Measurements from ENCODE around the gene XPO6.
"Not testable (repeated sequence)": the region's sequence is repeated elsewhere in the genome, so short reads cannot be mapped to it uniquely, and the experiment has no call there.

XPO6 gene, protein sequence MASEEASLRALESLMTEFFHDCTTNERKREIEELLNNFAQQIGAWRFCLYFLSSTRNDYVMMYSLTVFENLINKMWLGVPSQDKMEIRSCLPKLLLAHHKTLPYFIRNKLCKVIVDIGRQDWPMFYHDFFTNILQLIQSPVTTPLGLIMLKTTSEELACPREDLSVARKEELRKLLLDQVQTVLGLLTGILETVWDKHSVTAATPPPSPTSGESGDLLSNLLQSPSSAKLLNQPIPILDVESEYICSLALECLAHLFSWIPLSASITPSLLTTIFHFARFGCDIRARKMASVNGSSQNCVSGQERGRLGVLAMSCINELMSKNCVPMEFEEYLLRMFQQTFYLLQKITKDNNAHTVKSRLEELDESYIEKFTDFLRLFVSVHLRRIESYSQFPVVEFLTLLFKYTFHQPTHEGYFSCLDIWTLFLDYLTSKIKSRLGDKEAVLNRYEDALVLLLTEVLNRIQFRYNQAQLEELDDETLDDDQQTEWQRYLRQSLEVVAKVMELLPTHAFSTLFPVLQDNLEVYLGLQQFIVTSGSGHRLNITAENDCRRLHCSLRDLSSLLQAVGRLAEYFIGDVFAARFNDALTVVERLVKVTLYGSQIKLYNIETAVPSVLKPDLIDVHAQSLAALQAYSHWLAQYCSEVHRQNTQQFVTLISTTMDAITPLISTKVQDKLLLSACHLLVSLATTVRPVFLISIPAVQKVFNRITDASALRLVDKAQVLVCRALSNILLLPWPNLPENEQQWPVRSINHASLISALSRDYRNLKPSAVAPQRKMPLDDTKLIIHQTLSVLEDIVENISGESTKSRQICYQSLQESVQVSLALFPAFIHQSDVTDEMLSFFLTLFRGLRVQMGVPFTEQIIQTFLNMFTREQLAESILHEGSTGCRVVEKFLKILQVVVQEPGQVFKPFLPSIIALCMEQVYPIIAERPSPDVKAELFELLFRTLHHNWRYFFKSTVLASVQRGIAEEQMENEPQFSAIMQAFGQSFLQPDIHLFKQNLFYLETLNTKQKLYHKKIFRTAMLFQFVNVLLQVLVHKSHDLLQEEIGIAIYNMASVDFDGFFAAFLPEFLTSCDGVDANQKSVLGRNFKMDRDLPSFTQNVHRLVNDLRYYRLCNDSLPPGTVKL

DNA sequence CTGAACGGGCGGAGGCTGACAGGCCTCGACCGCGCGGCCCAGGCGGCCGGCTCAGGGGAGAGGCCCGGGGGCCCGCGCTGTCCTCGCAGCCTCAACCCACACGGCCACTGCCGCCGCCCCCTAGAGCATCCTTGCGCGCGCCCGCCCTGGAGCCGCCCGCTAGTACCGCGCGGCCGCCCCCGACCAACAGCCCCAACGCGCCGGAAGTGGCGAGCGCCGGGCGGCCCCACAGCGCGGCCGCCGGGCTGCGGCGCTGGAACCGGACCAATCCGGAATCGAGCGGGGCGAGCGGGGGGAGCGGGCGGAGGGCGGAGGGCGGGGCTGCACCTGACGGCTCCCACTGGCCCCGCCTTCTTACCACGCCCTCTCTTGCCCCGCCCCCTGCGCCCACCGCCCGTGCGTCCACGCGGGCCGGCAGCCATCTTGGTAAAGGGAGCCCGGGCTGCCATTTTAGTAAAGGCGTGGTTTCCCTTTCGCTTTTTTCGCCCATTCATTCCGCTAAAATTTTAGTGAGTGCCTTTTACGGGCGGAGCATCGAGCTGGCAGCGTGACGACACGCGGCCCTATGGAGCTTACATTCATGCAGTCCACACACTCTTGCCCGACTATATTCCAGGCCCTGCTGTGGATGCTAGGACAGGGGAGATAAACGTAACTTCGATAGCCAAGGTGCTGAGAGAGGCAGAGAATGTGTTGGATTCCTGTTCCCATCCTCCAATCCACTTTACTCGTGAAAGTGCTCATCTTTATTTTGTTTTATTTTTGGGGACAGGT, at the start of gene XPO6:
Gene XPO6 (minus strand): TSS at position 208 of the 774 bp plus-strand sequence. CDS start 597 bp downstream, outside the sequence.
- DNase-seq, result peak; percentile 100

DNA sequence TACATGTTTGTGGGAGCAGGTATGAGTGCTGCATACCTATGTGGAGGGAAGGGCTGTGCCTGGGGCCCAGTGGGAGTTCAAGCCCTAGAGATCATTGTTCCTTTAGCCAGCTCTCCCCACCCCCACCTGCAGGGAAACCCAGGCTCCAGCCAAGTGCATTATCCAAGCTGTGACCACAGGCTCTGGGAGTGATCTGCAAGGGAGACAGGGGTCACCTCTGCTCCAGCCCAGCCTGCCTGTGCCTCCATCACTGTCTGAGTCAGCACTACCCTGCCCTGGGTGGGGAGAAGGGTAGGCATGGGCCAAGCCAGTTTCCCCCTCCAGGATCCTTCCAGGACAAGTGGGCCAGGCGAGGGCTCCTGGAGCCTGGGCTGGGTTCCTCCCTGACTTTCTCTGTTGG, 48.4 kb upstream of the XPO6 start:
- no peak for DNase-seq

DNA sequence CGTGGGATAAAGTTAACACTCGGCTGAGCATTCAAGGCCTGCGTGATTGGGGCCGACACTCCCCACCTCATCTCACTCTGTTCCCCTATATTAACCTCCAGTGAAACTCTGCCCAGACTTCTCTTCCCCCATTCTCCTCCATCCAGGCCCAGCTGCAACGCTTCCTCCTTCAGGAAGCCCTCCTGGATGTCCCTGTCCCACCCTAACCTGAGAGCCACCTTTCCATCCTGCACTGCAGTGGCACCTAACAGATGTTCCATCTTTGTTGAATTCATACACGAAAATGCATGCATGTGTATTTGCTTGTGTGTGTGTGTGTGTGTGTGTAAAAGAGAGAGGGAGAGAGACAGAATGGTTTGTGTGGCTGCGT, 48.0 kb upstream of the XPO6 start:
- DNase-seq, result no peak

DNA sequence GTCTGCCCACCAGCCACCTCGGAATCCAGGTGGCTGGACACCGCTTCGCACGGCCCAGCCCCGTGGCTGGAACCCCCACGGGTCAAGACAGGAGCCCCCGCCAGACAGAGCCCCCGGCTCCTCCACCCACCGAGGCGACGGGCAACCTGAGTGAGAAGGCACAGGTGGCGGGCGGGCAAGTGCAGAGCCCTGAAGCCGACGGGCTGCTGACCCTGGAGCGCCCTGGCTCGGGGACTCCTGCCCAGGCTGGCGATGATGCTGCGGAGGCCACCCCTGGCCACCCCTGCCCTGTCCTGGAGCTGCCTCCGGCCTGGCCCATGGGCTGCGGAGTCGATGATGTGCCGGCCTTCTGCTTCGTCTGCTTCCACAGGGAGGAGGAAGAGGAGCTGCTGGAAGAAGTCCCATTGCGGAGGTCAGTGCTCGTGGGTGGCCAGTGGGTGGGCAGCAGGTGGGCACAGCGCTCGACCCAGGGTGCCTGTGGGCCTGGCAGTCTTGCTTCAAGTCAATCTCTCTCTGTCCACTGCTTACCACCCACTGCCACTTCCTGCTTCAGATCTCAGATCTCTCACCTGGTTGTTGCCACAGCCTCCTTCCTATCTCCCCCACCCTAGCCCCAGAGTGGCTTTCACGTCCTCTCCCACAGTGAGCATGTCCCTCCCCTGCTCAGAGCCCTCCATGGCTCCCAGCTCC, 47.5 kb upstream of the XPO6 start:
- DNase-seq, result no peak

DNA sequence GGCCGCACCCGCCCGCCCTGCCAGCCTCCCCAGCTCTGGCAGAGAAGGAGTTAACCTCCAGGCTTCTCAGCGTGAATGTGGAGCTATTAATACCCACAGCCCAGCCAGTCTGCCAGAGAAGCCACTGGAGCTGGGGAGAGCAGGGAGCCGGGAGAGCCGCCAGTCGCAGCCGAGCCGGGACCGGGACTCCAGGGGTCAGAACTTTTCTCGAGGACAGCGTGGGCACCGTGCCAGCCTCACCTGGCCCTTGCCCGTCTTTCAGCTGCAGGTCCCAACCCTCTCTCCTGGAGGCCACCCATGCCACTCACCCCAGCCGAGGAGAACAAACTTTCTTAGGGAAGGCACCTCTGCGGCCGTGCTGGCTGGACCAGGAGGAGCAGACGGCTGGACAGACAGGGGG, 46.8 kb upstream of the XPO6 start:
- no peak for DNase-seq

DNA sequence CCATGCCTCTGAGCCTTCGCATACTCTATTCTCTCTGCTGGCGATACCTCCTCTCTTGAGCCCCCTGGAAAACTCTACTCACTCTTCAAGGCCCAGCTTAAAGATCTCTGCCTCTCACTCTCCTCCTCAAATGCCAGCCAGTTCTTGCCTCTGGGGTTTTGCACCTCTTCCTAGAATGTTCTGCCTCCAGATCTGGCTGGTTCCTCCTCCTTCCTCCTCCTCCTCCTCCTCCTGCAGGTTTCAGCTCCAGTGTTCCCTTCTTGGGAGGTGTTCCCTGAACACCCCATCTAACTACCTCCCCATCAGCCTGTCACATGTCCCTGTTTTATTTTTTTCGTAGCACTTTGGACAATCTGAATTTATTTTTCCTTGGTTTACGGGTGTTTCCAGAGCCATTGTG, 45.5 kb upstream of the XPO6 start:
- DNase-seq, result no peak

DNA sequence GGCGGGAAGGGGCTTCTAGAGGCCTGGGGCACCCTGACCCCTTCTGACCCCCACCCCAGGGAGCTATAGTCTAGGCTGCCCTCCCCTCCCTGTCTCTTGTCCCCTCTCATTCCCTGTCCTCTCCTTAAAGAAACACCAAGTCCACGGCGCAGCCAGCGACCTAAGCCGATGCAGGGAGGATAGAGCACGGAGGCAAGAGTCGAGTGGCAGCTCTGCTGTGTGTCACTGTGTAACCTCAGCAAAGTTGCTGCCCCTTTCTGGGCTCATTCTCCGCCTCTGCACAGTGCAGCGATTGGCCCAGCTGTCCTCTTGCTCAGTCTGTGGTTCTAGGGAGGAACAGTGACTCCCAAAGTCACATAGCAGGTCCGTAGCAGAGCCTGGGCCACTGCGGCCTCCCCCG, 44.1 kb upstream of the XPO6 start:
- no peak for DNase-seq

DNA sequence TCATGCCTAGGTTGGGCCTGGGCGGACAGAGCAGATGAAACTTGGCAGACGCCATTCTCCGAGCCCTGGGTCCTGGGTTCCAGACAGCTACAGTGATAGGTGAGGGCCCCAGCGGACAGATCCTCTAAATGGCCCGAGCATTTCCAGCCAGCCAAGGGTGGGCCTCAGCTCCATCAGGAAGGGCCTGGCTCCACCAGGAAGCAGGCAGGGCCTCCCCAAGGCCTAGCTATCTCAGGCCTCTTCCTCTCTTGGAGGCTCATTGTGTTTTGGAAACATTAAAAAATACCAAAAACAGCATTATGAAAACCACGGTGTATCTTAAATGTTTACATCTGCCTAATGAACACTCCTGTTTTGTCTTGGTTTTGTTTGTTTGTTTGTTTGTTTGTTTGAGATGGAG, 42.4 kb upstream of the XPO6 start:
- DNase-seq, result no peak

DNA sequence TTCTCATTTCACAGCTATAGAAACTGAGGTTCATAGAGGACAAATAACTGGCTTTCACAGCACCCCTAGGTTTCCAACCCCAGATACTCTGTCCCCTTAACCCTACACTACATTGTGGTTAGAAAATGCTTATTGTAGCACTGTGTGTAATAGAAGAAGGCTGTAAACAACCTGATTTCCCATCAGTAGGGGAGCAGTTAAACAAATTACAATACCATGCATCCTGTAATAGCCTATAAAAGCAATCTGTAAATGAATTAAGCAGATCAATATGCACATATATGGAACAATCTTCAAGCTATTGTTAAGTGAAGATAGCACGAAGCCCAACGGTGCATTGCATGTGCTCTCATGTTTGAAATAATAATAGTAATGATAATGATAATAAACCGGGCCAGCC, 39.2 kb upstream of the XPO6 start:
- DNase-seq, result no peak

DNA sequence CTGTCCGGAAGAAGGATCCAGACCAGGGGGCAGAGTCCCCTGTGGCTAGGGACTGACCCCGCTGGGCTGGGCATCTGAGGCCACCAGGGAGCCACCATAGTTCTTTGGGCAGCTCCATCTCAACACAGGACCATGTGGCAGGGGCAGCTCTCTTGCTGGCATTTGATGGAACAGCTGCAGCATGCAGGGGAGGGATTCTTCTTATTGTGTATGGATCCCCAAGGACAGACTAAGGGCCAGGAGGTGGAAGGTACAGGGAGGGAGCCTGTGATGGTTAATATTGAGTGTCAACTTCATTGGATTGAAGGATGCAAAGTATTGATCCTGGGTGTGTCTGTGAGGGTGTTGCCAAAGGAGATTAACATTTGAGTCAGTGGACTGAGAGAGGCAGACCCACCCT, 37.7 kb upstream of the XPO6 start:
- not testable (repeated sequence) for DNase-seq

DNA sequence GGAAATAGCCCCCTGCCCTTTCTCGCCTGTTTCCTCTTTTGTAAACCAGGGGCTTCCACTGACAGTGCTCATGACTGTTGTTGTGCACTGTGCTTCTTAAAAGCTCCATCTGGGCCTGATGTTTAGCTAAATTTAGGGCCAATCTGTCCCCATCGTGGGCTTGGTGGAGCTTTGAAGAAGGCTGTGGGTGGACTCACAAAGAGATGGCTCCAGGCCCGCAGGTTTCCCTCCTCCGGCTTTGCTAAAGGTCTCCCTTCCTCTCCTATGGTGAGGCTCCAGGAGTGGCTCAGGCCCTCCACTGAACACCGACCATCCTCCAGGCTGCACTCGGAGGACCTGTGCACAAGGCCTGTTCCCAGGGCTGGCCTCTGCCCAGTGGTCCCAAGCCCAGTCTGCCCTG, 30.2 kb upstream of the XPO6 start:
- no peak for DNase-seq

DNA sequence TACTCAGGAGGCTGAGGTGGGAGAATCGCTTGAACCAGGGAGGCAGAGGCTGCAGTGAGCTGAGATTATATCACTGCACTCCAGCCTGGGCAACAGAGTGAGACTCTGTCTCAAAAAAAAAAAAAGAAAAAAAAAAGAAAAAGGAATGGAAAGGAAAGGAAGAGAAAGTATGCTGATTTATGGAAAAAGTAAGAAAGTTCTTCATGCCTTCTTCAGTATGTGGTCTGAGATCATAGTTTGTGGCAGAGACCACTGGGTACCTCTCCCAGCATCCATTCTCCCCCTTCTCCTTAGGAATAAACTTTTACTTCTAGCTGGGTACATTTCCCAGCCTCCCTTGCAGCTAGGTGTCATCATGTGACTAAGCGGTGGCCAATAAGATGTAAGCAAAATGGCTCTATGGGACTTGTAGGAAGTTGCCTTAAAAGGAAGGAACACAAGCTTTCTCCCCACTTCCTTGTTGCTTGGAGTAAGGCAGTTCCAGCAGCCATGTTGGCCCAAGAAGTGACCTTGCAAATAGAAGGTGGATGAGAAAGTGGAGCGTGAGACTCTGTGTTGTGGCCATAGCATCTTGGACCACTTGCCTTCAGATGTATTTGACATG, 26.1 kb upstream of the XPO6 start:
- no peak for DNase-seq

DNA sequence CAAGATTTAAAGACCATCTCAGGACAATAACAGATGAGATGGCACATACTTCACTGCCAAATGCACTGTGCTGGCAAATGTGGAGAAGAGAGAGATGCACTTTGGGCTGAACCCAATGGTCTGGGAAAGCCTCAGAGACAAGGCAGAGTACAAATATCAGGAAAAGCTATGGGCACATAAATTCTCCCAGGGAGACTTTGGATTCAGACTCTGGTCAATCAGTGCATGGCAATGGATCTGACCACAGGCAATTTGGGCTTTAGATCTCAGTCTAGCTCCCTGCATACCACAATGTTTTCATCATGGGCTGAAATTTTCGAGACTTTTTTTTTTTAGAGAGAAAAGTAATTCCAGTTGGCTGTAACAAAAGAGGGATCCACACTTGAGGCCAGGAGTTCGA, 20.0 kb upstream of the XPO6 start:
- no peak for DNase-seq

DNA sequence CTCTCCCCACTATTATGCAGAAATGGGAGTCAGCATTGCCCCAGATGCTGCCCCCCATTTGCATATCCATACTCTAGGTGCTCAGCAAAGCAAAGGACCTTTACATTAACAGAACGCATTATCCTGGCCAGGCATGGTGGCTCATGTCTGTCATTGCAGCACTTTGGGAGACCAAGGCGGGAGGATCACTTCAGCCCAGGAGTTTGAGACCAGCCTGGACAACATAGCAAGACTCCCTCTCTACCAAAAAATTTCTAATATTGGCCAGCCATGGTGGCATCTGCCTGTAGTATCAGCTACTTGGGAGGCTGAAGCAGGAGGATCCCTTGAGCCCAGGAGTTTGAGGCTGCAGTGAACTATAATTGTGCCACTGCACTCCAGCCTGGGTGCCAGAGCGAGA, 12.1 kb upstream of the XPO6 start:
- not testable (repeated sequence) for DNase-seq

DNA sequence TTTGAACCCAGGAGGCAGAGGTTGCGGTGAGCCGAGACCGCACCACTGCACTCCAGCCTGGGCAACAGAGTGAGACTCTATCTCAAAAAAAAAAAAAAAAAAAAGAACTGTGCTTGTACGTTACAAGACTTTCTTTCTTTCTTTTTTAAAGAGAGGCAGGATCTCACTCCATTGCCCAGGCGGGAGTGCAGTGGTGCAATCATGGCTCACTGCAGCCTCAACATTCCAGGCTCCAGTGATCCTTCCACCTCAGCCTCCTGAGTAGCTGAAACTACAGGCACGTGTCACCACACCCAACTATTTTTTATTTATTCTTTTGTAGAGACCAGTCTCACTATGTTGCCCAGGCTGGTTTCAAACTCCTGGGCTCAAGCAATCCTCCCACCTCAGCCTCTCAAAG, 8.0 kb upstream of the XPO6 start:
- DNase-seq, result not testable (repeated sequence)

DNA sequence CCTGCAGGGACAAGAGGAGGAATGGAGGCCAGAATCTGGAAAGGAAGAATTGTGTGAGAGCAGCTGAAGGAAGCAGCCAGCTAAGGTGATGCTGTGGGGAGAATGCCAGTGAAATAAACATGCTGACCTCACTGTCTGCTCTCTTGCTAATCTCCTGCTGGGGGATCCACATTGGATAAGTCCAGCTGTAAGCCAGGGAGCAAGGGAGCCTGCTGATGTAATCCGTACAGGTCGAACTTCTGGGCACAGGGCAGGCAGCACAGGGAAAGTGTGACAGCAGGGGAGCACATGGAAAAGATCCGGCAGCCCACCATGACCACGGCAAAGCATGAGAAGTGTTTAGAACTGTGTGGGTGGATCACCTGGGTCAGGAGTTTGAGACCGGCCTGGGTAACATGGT, 7.5 kb upstream of the XPO6 start:
- no peak for DNase-seq

DNA sequence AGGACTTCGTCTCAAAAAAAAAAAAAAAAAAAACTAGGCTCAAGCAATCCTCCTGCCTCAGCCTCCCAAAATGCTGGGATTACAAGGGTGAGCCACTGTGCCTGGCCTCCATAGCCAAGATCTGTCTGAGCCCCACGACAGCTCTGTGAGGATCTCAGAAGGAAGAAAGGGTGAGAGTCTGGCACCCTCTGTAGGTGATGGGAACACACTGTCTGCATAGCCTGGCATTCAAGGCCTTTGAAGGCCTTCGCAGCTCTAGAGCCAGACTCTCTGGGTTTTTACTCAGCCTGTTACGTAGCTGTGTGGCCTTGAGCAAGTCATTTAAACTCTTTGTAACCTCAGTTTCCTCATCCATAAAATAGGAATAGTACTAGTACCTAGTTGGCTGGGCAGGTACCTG, 6.3 kb upstream of the XPO6 start:
- no peak for DNase-seq

DNA sequence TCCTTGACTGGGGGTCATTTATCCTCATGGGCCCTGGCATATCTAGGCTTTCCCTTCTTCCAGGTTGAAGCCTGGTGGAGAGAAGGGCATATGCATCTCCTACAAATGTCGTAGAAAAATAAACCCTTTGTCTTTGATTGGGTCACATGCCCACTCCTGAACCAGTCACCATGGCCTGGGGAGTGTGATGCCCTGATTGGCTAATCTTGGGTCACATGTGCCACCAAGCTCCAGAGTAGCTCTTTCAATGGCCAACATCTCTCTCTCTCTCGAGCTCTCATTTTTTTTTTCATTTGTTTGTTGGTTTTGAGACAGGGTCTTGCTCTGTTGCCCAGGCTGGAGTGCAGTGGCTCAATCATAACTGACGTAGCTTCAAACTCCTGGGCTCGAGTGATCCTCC, 5.6 kb upstream of the XPO6 start:
- DNase-seq, result no peak

DNA sequence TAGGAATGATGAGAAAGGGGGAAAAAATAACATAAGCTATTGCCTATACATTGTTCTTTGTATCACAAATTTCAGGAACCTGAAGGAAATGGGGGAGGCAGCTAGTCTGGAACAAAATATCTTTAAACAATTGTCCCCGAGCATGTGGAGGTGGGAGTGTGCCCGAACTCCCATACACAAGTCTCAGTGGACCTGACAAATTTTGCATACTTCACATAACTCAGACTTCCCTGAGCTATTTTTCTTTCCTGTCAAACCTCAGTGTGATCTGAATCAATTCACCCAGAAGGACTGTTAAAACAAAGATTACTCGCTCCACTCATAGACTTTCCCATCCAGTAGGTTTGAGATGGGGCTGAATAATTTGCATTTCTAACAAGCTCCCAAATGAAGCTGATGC, 1.6 kb upstream of the XPO6 start:
- no peak for DNase-seq

DNA sequence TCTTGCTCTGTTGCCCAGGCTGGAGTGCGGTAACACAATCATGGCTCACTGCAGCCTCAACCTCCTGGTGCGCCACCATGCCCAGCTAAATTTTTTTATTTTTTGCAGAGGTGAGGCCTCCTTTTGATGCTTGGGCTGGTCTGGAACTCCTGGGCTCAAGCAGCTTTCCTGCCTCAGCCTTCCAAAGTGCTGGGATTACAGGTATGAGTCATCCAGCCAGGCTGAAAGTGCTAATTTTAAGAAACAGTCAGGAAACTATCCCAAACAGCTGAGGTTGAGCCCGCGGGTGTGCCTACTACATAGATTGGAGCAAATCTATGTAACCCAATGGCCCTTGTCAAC, 738 bp upstream of the XPO6 start:
- DNase-seq, result no peak

DNA sequence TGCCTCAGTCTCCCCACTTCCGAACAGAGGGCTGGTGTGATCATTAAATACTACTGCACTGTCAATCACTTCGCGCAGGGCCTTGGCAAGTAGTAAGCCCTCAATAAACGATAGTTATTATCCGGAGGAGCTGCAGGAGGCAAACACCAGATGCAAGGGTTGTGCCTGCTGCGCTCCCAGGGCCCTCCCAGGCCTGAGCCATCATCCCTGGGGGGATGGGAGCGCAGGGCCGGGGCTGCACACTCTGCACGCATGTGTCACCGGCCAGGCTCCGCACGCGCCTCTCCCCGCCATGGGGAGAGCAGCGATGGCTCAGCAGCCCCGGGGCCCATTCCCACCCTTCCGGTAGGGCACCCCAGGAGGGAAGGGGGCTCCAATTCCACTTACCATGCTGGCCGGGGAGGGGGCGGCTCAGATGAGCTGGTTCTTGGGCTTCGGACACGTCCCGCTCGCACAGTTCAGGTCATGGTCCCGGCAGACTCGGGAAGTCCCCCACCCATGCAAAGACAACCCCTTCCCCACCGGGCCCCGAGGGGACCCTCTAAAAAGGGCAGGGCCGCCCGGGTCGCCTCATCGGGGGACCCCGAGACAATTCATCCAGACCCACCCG, 681 bp downstream of the XPO6 start:
- DNase-seq, result peak; percentile 68

DNA sequence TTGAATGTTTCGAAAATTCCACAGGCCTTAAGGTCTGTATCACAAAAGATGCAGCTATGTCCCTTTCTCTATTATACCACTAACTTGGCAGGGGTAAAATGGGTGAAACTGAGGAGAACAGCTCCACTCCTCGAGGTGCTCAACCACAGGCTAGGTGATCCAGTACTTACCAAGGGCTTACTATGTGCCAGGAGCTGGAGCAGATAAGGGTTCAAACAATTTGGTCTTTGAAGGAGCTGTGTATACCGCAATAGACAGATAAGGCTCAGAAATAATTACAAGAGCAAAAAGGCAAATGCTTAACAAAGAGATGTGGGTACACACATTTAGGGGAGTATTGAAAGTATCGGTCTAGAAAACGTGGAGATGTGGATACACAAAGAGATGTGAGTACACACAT, 1.5 kb downstream of the XPO6 start:
- no peak for DNase-seq
